Measurements from ENCODE around the gene ZNF200. TPM values are rescaled to one million over a fixed set of nuclear protein-coding genes. Genes with fewer than 3 reads are reported as not detected.
A peak's percentile ranks its signal among the peaks of the same experiment; 100 is the strongest.

ZNF200 gene, protein sequence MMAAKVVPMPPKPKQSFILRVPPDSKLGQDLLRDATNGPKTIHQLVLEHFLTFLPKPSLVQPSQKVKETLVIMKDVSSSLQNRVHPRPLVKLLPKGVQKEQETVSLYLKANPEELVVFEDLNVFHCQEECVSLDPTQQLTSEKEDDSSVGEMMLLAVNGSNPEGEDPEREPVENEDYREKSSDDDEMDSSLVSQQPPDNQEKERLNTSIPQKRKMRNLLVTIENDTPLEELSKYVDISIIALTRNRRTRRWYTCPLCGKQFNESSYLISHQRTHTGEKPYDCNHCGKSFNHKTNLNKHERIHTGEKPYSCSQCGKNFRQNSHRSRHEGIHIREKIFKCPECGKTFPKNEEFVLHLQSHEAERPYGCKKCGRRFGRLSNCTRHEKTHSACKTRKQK
- total RNA-seq: 10 to 100 TPM; 27.7 to 29.2 TPM
- polyA plus RNA-seq: 10 to 100 TPM in 1 of 2 donors, 1 to 10 TPM in 1; 6.7 to 11.6 TPM

DNA sequence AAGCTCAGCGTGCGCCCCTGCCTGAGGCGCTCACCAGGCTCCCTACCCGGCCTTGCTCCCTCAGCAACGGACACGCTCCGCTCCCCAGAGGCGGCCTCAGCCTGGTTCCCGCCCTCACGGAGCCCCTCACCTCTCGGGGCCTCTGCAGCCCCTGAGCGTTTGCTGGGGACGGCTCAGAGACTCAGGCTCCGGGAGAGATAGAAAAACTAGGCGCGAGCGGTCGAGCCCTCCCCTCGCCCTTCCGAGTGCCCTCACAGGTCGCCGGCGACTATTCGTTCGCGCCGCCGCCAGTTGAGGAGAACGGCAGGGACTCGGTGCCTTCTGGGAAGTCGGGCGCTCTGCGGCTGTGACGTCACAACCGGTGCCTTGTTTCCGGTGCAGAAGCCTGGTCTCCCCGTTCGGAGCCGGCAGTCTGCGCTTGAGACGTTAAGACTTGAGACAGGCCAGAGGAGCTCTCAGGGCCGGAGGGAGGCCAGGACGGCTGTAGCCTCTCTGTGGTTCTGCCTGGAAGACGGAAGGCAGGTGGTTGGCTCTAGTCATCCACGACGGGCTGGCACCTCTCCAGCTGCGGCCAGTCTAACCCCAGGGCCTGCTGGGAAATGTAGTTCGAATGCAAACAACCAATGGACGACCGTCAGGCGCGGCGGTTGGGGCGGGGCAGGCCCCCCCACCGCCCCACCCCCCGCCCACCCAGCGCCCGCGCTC, at the start of gene ZNF200:
TSS of gene ZNF200 (minus strand) at position 302 of the 705 bp plus-strand sequence. CDS start 1,403 bp downstream, outside the sequence.
- Mint-ChIP-seq H3K36me3 (peaks cover 39 to 45% of the 10 kb centered on the region in 2 donors), H3K27me3 (no peaks in the 10 kb centered on the region), H3K4me1 (peaks cover 17 to 41% (median 23%) of the 10 kb centered on the region in 4 donors), H3K9me3 (peaks cover 0 to 24% (median 14%) of the 10 kb centered on the region in 8 donors), H3K27ac (peak within 1 kb of the TSS; percentile 96 to 99 (median 98)), H3K4me3 (peak within 1 kb of the TSS; percentile 93 to 98 (median 96))
- CTCF ChIA-PET (ENCODE audit: partially characterized antibody): interaction anchor here (1.4 kb wide), 2 partner anchors 9 to 166 kb away, joined by 3 to 6 read pairs; partner anchors contain the start of genes ZNF174 and ZSCAN32
- Histone ChIP-seq H3K4me1 (ENCODE audit: insufficient read depth, low read length) (peaks cover 29% of the 10 kb centered on the region), H3K36me3 (ENCODE audit: insufficient read depth, low read length) (peaks cover 30% of the 10 kb centered on the region), H3K4me3 (ENCODE audit: low read length in 2 of 2) (peak within 1 kb of the TSS; percentile 91 to 94), H3K27ac (ENCODE audit: low read depth, low read length) (peak within 1 kb of the TSS; percentile 88), H3K27me3 (ENCODE audit: insufficient read depth, low read length) (no peaks in the 10 kb centered on the region), H3K9me3 (ENCODE audit: control insufficient read depth in 1 of 2, low read length in 2 of 2) (peaks cover 0 to 4% of the 10 kb centered on the region in 2 donors)
- POLR2A ChIA-PET (ENCODE audit: partially characterized antibody): interaction anchor here (0.8 to 4.5 kb wide), 20 partner anchors 10 to 166 kb away, joined by 3 to 46 read pairs (median 5); partner anchors contain the start of genes OR1F1, TIGD7, ZNF174 and ZNF213
- DNase-seq: peak; percentile 92 to 96 (median 95)
- intact Hi-C loops (cut with micrococcal nuclease): loop anchor here (1.0 to 2.0 kb wide), 6 partner anchors 20 to 166 kb away; partner anchors contain the start of genes TIGD7, ZNF174, ZNF75A and ZSCAN32

DNA sequence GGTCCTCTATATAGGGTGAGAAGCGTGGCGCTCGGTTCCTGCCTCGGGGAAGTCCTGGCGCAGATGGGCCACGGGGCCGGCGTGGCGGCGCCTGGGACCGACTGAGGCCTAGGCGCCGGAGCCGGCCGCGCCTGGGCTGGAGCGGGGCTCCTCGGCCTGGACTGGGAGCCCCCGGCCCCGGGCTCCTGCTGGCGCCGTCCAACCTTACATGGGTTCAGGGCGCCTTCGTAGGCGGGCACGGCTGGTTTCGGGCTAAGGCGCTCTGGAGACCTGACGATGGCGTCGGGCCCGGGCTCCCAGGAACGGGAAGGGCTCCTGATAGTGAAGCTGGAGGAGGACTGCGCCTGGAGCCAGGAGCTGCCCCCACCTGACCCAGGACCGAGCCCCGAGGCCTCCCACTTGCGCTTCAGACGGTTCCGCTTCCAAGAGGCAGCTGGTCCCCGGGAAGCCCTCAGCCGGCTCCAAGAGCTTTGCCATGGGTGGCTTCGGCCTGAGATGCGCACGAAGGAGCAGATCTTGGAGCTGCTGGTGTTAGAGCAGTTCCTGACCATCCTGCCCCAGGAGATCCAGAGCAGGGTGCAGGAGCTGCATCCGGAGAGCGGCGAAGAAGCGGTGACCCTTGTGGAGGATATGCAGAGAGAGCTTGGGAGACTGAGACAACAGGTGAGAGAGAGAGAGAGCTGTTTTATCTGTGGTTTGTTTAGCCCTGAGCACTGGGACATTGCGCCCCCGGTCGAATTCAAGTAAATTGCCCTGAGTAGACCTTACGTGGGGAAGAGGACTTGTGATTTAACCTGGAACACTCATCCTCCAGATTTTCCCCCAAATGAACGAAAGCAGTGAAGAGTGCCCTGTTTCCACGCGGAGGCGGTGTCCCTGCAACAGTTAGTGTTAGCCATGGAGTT, 48.8 kb upstream of the ZNF200 start:
- H3K9me3 ChIP-seq (ENCODE audit: control insufficient read depth in 1 of 2, low read length in 2 of 2): peaks cover 0 to 9% of the 10 kb centered on the region in 2 donors
- H3K27me3 ChIP-seq (ENCODE audit: insufficient read depth, low read length): no peaks in the 10 kb centered on the region
- peak overlapping the region; percentile 15 to 68 for H3K4me3 ChIP-seq (ENCODE audit: low read length in 2 of 2)
- peak overlapping the region; percentile 93 to 99 (median 98) for H3K27ac Mint-ChIP-seq
- POLR2A ChIA-PET (ENCODE audit: partially characterized antibody): interaction anchor here (0.6 to 6.9 kb wide), 28 partner anchors 13 to 1132 kb away, joined by 3 to 80 read pairs (median 10); partner anchors contain the start of genes CORO7, FLYWCH2, NAA60 and TIGD7
- peaks cover 20% of the 10 kb centered on the region for H3K36me3 ChIP-seq (ENCODE audit: insufficient read depth, low read length)
- CTCF ChIA-PET (ENCODE audit: partially characterized antibody): interaction anchor here (1.2 to 1.6 kb wide), 4 partner anchors 17 to 154 kb away, joined by 3 to 4 read pairs (median 4); no protein-coding TSS in a partner anchor
- no peaks in the 10 kb centered on the region for H3K27me3 Mint-ChIP-seq
- peaks cover 0 to 35% (median 20%) of the 10 kb centered on the region in 8 donors for H3K9me3 Mint-ChIP-seq
- intact Hi-C loops (cut with micrococcal nuclease): loop anchor here (1.0 to 5.0 kb wide), 8 partner anchors 22 to 217 kb away; partner anchors contain the start of genes TIGD7, ZNF174, ZNF75A and ZSCAN32
- H3K4me3 Mint-ChIP-seq: peak overlapping the region; percentile 93 to 97 (median 95)
- H3K4me1 ChIP-seq (ENCODE audit: insufficient read depth, low read length): peaks cover 27% of the 10 kb centered on the region
- no peak for DNase-seq
- peak overlapping the region; percentile 87 for H3K27ac ChIP-seq (ENCODE audit: low read depth, low read length)
- peaks cover 18 to 45% (median 31%) of the 10 kb centered on the region in 4 donors for H3K4me1 Mint-ChIP-seq
- H3K36me3 Mint-ChIP-seq: peaks cover 46 to 48% of the 10 kb centered on the region in 2 donors

DNA sequence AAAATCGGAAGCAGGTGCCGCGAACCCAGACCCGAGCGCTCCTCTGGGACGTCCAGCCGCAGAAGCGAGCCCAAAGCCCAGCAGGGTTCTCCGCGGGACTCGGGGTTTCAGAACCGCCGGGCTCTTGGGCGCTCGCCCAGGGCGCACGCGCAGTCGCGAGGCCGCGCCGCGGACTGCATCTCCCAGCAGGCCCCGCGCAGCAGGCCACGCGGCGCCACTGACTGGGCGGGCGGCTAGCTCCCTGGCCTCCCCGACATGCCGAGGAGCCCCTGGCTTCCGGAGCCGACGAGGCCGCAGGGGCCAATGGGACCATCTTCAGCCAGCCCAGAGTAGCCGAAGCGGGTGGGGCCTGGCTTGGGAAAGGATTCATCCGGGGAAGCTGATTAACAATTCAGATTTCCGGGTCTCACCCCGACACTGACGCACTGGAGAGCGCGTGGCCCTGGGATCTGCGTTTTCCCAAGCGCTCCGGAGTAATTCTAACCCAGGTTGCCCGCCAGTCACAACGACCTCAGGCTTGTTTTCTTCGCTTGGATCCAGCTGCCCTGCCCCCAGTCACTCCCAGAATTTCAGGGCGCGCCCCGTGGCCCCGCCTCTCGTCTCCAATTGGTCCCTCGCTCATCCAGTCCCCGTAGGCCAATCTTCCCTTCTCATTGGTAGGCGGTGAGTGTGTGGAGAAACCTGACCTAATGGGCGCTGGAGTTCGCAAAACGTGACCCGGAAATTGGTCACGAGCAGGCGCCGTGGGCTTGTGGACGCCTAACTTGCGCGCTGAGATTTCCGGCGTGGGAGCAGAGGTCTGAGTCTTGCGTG, 48.0 kb upstream of the ZNF200 start, which contains the start of gene ZNF263:
TSS of gene ZNF263 (plus strand) at position 762 of the 813 bp plus-strand sequence. CDS start 328 bp downstream, outside the sequence.
- Histone ChIP-seq H3K4me3 (ENCODE audit: low read length in 2 of 2) (peak within 1 kb of the TSS; percentile 66 to 68), H3K27me3 (ENCODE audit: insufficient read depth, low read length) (no peaks in the 10 kb centered on the region), H3K36me3 (ENCODE audit: insufficient read depth, low read length) (peaks cover 18% of the 10 kb centered on the region), H3K4me1 (ENCODE audit: insufficient read depth, low read length) (peaks cover 27% of the 10 kb centered on the region), H3K27ac (ENCODE audit: low read depth, low read length) (peak within 1 kb of the TSS; percentile 87), H3K9me3 (ENCODE audit: control insufficient read depth in 1 of 2, low read length in 2 of 2) (peaks cover 0 to 5% of the 10 kb centered on the region in 2 donors)
- CTCF ChIA-PET (ENCODE audit: partially characterized antibody): interaction anchor here (1.0 to 1.6 kb wide), 6 partner anchors 15 to 255 kb away, joined by 3 to 7 read pairs (median 3); partner anchors contain the start of genes TIGD7 and ZNF75A
- H3K27ac Mint-ChIP-seq: peak within 1 kb of the TSS; percentile 93 to 99 (median 98)
- no peaks in the 10 kb centered on the region for H3K27me3 Mint-ChIP-seq
- H3K36me3 Mint-ChIP-seq: peaks cover 37 to 45% of the 10 kb centered on the region in 2 donors
- peak within 1 kb of the TSS; percentile 93 to 97 (median 95) for H3K4me3 Mint-ChIP-seq
- H3K9me3 Mint-ChIP-seq: peaks cover 0 to 26% (median 15%) of the 10 kb centered on the region in 8 donors
- peak; percentile 92 to 97 (median 95) for DNase-seq
- POLR2A ChIA-PET (ENCODE audit: partially characterized antibody): interaction anchor here (0.6 to 6.9 kb wide), 43 partner anchors 8 to 1950 kb away, joined by 3 to 80 read pairs (median 5); partner anchors contain the start of genes CLUAP1, CORO7, FLYWCH2 and IL32
- intact Hi-C loops (cut with micrococcal nuclease): loop anchor here (1.0 to 5.0 kb wide), 10 partner anchors 19 to 217 kb away; partner anchors contain the start of genes TIGD7, ZNF174, ZNF200 and ZNF75A
- peaks cover 18 to 45% (median 30%) of the 10 kb centered on the region in 4 donors for H3K4me1 Mint-ChIP-seq

DNA sequence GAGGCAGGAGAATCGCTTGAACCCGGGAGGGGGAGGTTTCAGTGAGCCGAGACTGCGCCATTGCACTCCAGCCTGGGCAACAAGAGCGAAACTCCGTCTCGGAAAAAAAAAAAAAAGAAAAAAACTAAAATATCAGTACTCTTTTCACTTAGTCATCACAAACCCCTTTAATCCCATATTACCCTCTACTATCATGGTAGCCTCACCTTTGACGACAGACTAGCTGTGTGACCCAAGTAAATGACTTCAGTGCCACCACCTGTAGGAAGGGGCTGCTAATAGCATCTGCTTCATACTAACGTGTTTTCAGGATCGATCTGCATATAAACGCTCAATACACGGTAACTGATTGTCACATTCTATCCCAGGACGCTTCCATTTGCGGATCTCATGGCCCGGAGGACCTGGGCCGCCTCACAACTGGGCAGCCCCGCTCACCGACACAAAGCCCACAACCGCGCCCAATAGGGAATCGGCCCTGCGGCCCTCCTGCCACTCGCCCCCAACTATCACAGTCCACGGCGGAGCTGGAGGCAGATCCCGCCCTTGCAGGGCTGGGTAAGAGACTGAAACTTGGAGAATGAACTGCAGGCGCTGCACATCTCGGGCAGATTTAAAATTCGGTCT, 47.3 kb upstream of the ZNF200 start:
- POLR2A ChIA-PET (ENCODE audit: partially characterized antibody): interaction anchor here (0.6 to 6.9 kb wide), 37 partner anchors 8 to 1950 kb away, joined by 3 to 80 read pairs (median 8); partner anchors contain the start of genes CLUAP1, CORO7, IL32 and NAA60
- H3K4me1 Mint-ChIP-seq: peaks cover 18 to 45% (median 30%) of the 10 kb centered on the region in 4 donors
- Histone ChIP-seq H3K36me3 (ENCODE audit: insufficient read depth, low read length) (peaks cover 18% of the 10 kb centered on the region), H3K27ac (ENCODE audit: low read depth, low read length) (peak overlapping the region; percentile 87), H3K4me1 (ENCODE audit: insufficient read depth, low read length) (peaks cover 27% of the 10 kb centered on the region), H3K27me3 (ENCODE audit: insufficient read depth, low read length) (no peaks in the 10 kb centered on the region), H3K4me3 (ENCODE audit: low read length in 2 of 2) (peak overlapping the region; percentile 66 to 68), H3K9me3 (ENCODE audit: control insufficient read depth in 1 of 2, low read length in 2 of 2) (peaks cover 0 to 5% of the 10 kb centered on the region in 2 donors)
- peak overlapping the region; percentile 84 to 99 (median 96) for H3K27ac Mint-ChIP-seq
- CTCF ChIA-PET (ENCODE audit: partially characterized antibody): interaction anchor here (1.0 to 1.6 kb wide), 6 partner anchors 15 to 254 kb away, joined by 3 to 7 read pairs (median 3); partner anchors contain the start of genes TIGD7 and ZNF75A
- H3K36me3 Mint-ChIP-seq: peaks cover 31 to 40% of the 10 kb centered on the region in 2 donors
- intact Hi-C loops (cut with micrococcal nuclease): loop anchor here (1.0 to 5.0 kb wide), 3 partner anchors 18 to 100 kb away; partner anchors contain the start of gene ZNF200
- no peaks in the 10 kb centered on the region for H3K27me3 Mint-ChIP-seq
- H3K4me3 Mint-ChIP-seq: peak overlapping the region; percentile 92 to 96 (median 95)
- no peak for DNase-seq
- H3K9me3 Mint-ChIP-seq: peaks cover 0 to 20% (median 9%) of the 10 kb centered on the region in 8 donors

DNA sequence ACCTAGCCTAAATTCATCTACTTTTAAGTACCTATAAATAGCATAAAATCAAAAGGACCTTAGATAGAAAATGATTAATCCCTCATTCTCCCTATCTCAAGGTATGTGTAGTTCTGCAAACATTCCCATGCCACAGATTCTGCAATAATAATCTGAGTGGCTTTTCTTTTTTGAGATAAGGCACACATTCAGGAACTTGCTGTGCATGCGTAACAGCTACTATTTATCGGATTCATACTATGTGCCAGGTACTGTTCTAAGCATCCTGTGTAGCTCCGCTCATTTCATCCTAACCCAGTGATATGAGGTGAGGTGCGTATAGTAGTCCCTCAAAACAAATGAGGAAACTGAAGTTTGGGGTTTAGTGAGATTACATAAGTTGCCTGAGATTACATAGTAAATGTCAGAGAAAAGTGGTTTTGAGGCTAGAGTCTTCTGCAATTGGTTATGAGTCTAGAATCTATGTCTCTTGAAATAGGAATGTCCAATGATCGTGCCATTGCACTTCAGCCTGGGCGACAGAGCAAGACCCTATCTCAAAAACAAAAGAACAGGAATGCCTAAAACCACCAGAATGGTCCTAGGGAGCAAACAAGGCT, 46.4 kb upstream of the ZNF200 start:
- Mint-ChIP-seq H3K9me3 (peaks cover 0 to 15% (median 6%) of the 10 kb centered on the region in 8 donors), H3K4me1 (peaks cover 18 to 43% (median 30%) of the 10 kb centered on the region in 4 donors), H3K27ac (peak overlapping the region in 3 of 7 donors; percentile 29 to 93 (median 63)), H3K4me3 (peak overlapping the region in 7 of 8 donors; percentile 5 to 52 (median 45)), H3K27me3 (peaks cover 0 to 4% of the 10 kb centered on the region in 2 donors), H3K36me3 (peaks cover 24 to 34% of the 10 kb centered on the region in 2 donors)
- Histone ChIP-seq H3K4me3 (ENCODE audit: low read length in 2 of 2) (no peak overlapping the region), H3K36me3 (ENCODE audit: insufficient read depth, low read length) (peaks cover 12% of the 10 kb centered on the region), H3K9me3 (ENCODE audit: control insufficient read depth in 1 of 2, low read length in 2 of 2) (peaks cover 0 to 4% of the 10 kb centered on the region in 2 donors), H3K27ac (ENCODE audit: low read depth, low read length) (no peak overlapping the region), H3K27me3 (ENCODE audit: insufficient read depth, low read length) (no peaks in the 10 kb centered on the region), H3K4me1 (ENCODE audit: insufficient read depth, low read length) (peaks cover 27% of the 10 kb centered on the region)
- intact Hi-C loops (cut with micrococcal nuclease): loop anchor here (5.0 kb wide), 1 partner anchor 99 kb away; no protein-coding TSS in a partner anchor
- CTCF ChIA-PET (ENCODE audit: partially characterized antibody): no interaction called here
- DNase-seq: no peak
- POLR2A ChIA-PET (ENCODE audit: partially characterized antibody): interaction anchor here (1.6 to 6.9 kb wide), 4 partner anchors 13 to 120 kb away, joined by 7 to 76 read pairs (median 43); partner anchors contain the start of genes TIGD7, ZNF174, ZNF75A and ZSCAN32

All from CD4-positive, alpha-beta memory T cell (primary cell).